Suppressor macrophage treated with lipopolysaccharide for 1 hour (primary cell): ENCODE results near the gene TNK1.
"Not testable (repeated sequence)": the region's sequence is repeated elsewhere in the genome, so short reads cannot be mapped to it uniquely, and the experiment has no call there.

ENCODE experiments used
- DNase-seq, 3 donors: peaks; one replicate each; pipeline ENCODE4 v3.0.0-alpha.2; 2020 to 2022

The TNK1 gene

GRCh38 chr17:7355573-7355972, 25.3 kb upstream of the TNK1 start:
- no peak for DNase-seq

- peak; percentile 77 to 92 (median 87) for DNase-seq
These were observed 24.8 kb upstream of the TNK1 start for GRCh38 chr17:7356072-7356549.

DNA sequence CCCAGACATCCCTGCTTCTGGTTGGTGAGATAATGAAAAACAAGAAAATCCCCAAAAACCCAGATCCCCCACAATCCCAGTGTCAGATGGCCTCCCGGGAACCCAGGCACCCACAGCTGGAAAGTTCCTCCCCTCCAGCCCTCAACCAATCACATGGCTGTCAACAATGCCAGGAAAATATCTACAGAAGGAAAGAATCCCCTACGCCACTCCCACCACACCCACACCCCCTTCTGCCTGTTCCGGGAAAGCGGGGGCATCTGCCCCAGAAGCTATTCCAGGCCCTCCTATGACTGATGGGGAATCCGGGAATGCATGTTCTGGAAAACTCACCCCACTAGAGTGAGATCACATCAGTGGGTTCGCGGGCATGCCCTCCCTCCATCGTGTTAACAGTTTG, 24.1 kb upstream of the TNK1 start:
- no peak for DNase-seq

DNA sequence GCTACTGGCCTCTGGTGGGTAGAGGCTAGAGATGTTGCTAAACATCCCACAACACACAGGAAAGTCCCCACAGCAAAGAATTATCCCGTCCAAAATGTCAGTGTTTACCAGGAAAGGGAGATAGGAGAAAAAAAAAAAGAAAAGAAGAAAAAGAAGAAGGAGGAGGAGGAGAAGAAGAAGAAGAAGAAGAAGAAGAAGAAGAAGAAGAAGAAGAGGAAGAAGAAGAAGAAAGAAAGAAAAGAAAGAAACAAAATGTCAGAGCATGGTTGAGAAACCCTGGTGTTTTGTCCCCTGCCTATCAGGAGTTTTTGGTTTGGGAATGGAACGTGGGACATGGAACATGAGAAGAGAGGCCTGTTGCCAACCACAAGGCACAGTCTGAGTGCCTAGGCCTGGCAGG, 23.5 kb upstream of the TNK1 start:
- no peak for DNase-seq

- no peak for DNase-seq
These were observed 19.0 kb upstream of the TNK1 start for GRCh38 chr17:7361906-7362305.

- peak in 1 of 3 donors; percentile 25 for DNase-seq
These were observed 17.6 kb upstream of the TNK1 start for GRCh38 chr17:7363311-7363710.

DNA sequence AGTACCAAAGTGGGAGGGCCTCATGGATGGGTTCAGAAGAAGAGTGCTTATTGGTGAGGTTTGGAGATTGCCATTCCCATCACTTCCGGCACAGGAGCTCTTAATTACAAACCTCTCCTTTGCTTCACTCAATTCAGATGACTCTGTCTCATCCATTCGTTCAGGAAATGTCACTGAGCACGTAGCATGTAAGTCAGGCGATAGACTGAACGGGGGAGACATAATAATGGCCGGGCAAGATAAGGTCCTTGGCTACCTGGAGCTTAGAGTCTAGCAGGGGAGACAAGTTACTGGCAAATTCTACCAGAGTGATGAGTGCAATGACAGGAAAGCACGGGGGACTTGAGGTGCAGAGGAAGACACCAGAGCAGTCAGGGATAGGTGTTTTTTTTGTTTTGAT, 14.9 kb upstream of the TNK1 start:
- not testable (repeated sequence) for DNase-seq

GRCh38 chr17:7367083-7367482, 13.8 kb upstream of the TNK1 start:
- DNase-seq, result no peak

DNA sequence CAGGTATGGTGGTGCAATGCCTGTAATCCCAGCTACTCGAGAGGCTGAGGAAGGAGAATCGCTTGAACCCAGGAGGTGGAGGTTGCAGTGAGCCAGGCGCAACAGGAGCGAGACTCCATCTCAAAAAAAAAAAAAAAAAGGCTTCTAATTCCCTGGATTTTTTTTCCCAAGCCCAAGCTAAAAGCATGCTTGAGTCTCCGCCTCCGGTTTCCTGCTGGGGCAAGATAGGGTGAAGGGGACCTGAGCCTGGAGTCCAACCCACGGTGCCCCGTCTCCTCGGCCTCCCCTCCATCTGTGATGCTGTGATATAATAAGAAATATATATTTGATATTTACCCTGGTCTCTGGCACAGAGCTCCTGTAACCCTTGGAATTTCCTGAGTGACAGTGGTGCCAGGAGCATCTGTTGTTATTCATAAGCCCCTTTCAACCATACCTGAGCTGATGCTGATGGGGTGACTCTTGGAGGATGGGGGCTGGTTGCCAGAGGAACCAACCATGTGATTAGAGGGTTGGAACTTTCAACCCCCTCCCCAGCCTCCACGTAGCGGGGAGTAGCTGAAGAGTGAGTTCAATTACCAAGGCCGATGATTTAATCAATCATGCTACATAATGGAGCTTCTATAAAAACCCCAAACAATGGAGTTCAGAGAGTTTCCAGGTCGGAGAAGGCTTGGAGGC, 12.8 kb upstream of the TNK1 start:
- DNase-seq, result no peak

DNA sequence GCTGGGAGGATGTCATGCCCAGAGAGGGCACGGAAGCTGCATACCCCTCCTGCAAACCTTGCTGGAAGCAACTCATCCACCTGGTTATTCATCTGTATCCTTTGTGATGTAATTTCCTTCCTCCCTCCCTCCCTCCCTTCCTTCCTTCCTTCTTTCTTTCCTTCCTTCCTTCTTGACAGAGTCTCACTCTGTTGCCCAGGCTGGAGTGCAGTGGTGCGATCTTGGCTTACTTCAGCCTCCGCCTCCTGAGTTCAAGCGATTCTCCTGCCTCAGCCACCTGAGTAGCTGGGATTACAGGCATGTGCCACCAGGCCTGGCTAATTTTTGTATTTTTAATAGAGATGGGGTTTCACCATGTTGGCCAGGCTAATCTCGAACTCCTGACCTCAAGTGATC, 12.3 kb upstream of the TNK1 start:
- not testable (repeated sequence) for DNase-seq

DNA sequence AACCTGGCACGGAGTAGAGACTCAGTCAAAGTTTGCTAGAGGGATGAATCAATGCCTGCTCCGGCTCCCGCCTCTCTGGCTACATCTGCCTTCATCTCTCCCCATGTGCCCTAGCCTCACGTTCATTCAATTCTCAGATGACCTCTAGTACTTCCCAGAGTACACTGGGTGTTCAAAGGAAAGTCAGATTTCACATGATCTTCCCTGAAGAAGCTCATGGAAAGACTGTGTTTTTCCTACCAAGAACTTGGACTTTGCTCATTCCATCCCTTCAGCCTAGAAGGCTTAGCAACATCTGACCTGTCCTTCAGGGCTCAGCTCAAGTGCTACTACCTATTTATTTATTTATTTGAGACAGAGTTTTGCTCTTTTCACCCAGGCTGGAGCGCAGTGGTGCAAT, 11.1 kb upstream of the TNK1 start:
- DNase-seq, result no peak

DNA sequence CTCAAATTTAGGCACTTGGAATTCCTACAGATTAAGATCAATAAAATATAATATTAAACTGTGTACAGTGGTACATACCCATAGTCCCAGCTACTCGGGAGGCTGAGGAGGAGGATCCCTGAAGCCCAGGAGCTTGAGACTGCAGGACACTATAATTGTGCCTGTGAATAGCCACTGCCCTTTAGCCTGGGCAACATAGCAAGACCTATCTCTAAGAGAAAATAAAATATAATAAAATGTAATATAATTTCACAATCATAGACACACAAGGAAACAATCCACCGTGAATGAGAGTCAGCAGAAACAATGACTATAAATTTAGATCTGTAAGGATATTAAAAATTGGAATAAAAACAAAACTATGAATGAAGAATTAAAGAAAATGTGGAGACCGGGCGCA, 10.0 kb upstream of the TNK1 start:
- DNase-seq, result no peak

DNA sequence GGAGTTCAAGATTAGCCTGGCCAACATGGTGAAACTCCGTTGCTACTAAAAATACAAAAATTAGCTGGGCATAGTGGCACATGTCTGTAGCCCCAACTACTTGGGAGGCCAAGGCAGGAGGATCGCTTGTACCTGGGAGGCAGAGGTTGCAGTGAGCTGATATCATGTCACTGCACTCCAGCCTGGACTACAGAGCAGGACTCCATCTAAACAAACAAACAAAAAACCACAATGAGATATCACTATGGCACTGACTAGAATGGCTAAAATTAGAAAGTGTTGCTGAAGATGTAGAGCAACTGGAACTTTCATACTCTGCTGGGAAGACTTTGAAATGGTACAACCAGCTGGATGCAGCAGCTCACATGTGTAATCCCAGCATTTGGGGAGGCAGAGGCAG, 6.5 kb upstream of the TNK1 start:
- no peak for DNase-seq

DNA sequence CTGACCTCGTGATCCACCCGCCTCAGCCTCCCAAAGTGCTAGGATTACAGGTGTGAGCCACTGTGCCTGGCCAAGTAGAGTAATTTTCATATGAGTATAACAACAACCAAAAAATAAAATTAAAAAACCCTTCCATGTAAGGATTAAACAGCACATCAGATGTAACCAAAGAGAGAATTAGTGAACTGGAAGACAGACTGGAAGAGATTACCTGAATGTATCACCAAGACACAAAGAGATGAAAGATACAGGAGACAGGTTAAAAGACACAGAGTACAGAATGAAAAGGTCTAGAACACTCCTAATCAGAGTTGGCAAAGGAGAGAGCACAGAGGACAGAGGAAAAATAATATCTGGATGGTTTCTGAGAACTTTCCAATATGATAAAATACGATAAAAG, 1.8 kb upstream of the TNK1 start:
- no peak for DNase-seq

- DNase-seq, result peak in 1 of 3 donors; percentile 17
These were observed 568 bp upstream of the TNK1 start for GRCh38 chr17:7380321-7380720.

DNA sequence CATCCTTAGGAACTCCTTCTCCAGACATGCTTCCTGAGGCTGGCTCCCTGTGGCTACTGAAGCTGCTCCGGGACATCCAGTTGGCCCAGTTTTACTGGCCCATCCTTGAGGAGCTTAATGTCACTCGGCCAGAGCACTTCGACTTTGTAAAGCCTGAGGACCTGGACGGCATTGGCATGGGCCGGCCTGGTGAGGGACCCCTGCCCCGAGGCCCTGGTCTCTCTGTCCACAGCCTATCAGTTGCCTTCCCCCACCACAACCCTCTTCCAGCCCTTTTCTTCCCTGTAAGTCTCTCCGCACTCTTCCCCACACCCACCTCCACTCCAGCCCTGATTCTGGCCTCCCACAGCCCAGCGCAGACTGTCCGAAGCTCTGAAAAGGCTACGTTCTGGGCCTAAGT, 2.0 kb downstream of the TNK1 start:
- DNase-seq, result no peak

- DNase-seq, result no peak
These were observed 2.5 kb downstream of the TNK1 start for GRCh38 chr17:7383371-7383741.

DNA sequence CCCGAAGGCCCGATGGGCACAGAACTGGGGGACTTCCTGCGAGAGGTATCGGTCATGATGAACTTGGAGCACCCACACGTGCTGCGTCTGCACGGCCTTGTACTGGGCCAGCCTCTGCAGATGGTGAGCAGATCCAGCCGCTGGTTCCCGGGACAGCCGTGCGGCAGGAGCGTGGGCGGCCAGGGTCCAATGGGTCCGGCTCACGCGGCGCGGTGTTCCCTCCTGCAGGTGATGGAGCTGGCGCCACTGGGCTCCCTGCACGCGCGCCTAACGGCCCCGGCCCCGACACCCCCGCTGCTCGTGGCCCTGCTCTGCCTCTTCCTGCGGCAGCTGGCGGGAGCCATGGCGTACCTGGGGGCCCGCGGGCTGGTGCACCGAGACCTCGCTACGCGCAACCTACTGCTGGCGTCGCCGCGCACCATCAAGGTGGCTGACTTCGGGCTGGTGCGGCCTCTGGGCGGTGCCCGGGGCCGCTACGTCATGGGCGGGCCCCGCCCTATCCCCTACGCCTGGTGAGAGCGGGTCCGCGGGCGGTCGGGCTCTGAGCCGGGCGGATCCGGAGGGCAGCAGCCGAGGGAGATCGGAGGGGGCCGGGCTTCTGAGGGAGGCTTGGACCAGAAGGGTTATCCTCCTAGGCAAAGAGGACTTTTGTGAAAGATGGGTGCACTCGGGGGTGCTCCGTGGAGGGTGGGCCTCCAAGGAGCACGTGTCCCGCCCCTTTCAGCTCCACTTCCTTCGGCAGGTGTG, 3.0 kb downstream of the TNK1 start:
- DNase-seq, result peak; percentile 41 to 72 (median 51)

- no peak for DNase-seq
These were observed 3.7 kb downstream of the TNK1 start for GRCh38 chr17:7384489-7385081.

GRCh38 chr17:7388856-7389255, 8.0 kb downstream of the TNK1 start:
- DNase-seq, result no peak

- no peak for DNase-seq
These were observed 9.3 kb downstream of the TNK1 start for GRCh38 chr17:7389924-7390910.

- DNase-seq, result no peak
These were observed 10.4 kb downstream of the TNK1 start for GRCh38 chr17:7391307-7391706.
